Adrenal gland (tissue), 12 donors: Measurements from ENCODE around the gene YTHDC2. TPM values are rescaled to one million over a fixed set of nuclear protein-coding genes. Genes with fewer than 3 reads are reported as not detected.
A peak's percentile ranks its signal among the peaks of the same experiment; 100 is the strongest.

Experiments
- DNase-seq, 7 donors: peaks; one replicate each; pipeline ENCODE4 v3.0.0-alpha.2; 2019 to 2020
- H3K27ac ChIP-seq, 5 donors: fragments of 200-600 bp; sonication (generic) in 4 of 5; 1 replicate in 3 of 5; 2 replicates in 2 of 5; pipeline versions ENCODE4 v1.5.1 to v1.8.0; 2016 to 2020; ENCODE audit warnings: mild to moderate bottlenecking in 1 of 5
- H3K27me3 ChIP-seq: fragments of 200-600 bp; 2 replicates; pipeline ENCODE4 v1.8.0; 2021
- H3K36me3 ChIP-seq, 2 donors: fragments of 200-600 bp; replicated peaks in 1 of 2; 1 replicate in 1 of 2; 2 replicates in 1 of 2; pipeline versions ENCODE4 v1.5.1 to v1.8.0; 2018 to 2022
- H3K4me1 ChIP-seq, 2 donors: fragments of 200-600 bp; replicated peaks in 1 of 2; 1 replicate in 1 of 2; 2 replicates in 1 of 2; pipeline versions ENCODE4 v1.5.1 to v1.8.0; 2018 to 2021
- H3K4me3 ChIP-seq, 4 donors: fragments of 200-600 bp; sonication (generic) in 3 of 4; one replicate each; pipeline ENCODE4 v1.5.1; 2016 to 2018
- H3K9me3 ChIP-seq, 3 donors: fragments of 200-600 bp; sonication (generic) in 1 of 3; replicated peaks in 1 of 3; 1 replicate in 2 of 3; 2 replicates in 1 of 3; pipeline versions ENCODE4 v1.5.1 to v1.8.0; 2016 to 2021
- CTCF ChIP-seq, 6 experiments: fragments of 450-650 bp in 4 of 6; fragments of 200-600 bp in 2 of 6; sonication (generic) in 1 of 6; IDR thresholded peaks; 1 replicate in 5 of 6; 2 replicates in 1 of 6; pipeline versions ENCODE4 v1.5.1 to v1.8.0; 2016 to 2021; ENCODE audit warnings: antibody characterized with exemption in 6 of 6, mild to moderate bottlenecking in 2 of 6, moderate library complexity in 1 of 6
- POLR2A ChIP-seq, 2 donors: fragments of 450-650 bp; IDR thresholded peaks; one replicate each; pipeline ENCODE4 v1.6.1; 2017; ENCODE audit warnings: antibody characterized with exemption in 2 of 2, mild to moderate bottlenecking in 2 of 2, moderate library complexity in 1 of 2
- WGBS, 4 donors: extraction: QIAGEN DNeasy Blood & Tissue Kit in 2 of 4; methylation state at CpG; one replicate each; pipeline versions ENCODE4 v1.1.5 to v1.1.7; 2013 to 2017; 5-methylcytosine and 5-hydroxymethylcytosine counted together
- intact Hi-C, 2 donors: fragments of 100-400 bp; cut with DNase I; formaldehyde crosslinking; loops; one replicate each; pipeline versions ENCODE4 v1.14.1 to v1.15.0; 2022 to 2023
- polyA plus RNA-seq, 3 donors: library from polyadenylated mRNA; stranded (reverse); fragments of 200-250 nt in 2 of 3; fragments of 350-450 nt in 1 of 3; fragmentation: Illumina TruSeq in 1 of 3; extraction: RNeasy Lipid Tissue Mini Kit (QIAGEN cat#74804) in 1 of 3; gene quantifications; one replicate each; pipeline ENCODE4 v1.2.3, GENCODE V29; 2013 to 2014
- total RNA-seq, 9 donors: library from RNA; depleted of rRNA in 4 of 9; stranded (reverse); fragments of >200 nt in 4 of 9; fragments of 120-200 nt in 1 of 9; fragmentation: NEBNext Ultra II Directional in 1 of 9; extraction: Animal tissue kit (Norgen Biotek cat#: 25700) in 1 of 9; gene quantifications; one replicate each; pipeline versions ENCODE4 v1.1.0 to v1.2.4, GENCODE V29; 2013 to 2023
- donor health status: healthy with polysubstance abuse.
- donor health status: Bipolar disorder and iron deficiency.
- donor health status: DM: yes; HTN: yes; CAD: no.
- donor health status: DM: no; HTN: no; CAD: no.
- donor health status: DM: no; HTN: no; CAD: no.
- donor health status: DM: yes; HTN: yes; CAD: no.

YTHDC2 gene
- total and polyA plus RNA-seq, 12 donors = 10.3 to 34.9 (median 23.6) TPM

DNA sequence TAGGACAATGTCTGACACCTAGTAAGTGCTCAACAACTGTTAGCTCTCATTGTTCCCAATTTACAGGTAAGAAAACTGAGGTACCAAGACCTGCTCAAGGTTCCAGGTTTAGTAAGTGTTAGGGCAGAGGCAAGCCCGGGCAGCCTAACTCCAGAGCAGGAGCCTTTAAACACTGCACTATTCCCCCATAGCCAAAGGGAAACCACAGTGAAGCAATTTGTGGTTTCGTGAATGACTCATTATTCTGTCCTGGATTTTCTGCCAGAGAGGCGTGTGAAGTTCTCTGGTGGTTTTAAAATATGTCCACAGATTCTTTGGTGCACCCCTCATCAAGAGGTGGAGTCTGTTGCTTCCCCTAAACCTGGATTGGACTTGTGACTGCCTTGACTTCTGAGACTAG is 24.2 kb upstream of the YTHDC2 start:
- peaks cover 8% of the 10 kb centered on the region for H3K27me3 ChIP-seq
- no peaks in the 10 kb centered on the region for H3K36me3 ChIP-seq
- H3K4me3 ChIP-seq = peak overlapping the region in 1 of 4 donors; percentile 58
- WGBS, 4 donors = 18 to 33% (median 26%) methylated on average over 3 of the region's 3 CpGs
- intact Hi-C loops = no loop called here
- H3K9me3 ChIP-seq = no peaks in the 10 kb centered on the region
- peak in 4 of 7 donors; percentile 33 to 57 (median 54) for DNase-seq
- peaks cover 0 to 12% of the 10 kb centered on the region in 2 donors for H3K4me1 ChIP-seq
- TF ChIP-seq POLR2A (IDR thresholded peaks at IDR 0.05) = no peak
- TF ChIP-seq CTCF (IDR thresholded peaks at IDR 0.05) = no peak
- H3K27ac ChIP-seq = peak overlapping the region in 1 of 5 donors; percentile 52

DNA sequence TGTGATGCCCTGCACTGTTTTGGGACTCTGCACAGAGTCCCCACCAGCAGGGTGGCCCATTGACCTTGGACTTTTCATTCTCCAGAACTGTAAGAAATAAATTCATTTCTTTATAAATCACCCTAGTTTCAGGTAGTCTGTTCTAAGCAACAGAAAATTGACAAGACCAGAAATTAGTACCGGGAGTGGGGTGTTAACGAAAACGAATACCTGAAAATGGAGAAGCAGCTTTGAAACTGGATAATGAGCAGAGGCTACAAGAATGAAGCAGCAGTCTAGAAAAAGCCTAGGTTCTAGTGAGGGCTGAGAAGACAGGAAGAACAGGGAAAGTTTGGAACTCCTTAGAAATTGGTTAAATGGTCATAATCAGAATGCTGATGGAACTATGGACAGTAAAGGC is 23.2 kb upstream of the YTHDC2 start:
- 97 to 99% (median 99%) methylated on average over 3 of the region's 3 CpGs for WGBS, 4 donors
- peaks cover 0 to 12% of the 10 kb centered on the region in 2 donors for H3K4me1 ChIP-seq
- peaks cover 8% of the 10 kb centered on the region for H3K27me3 ChIP-seq
- no peak for TF ChIP-seq CTCF (IDR thresholded peaks at IDR 0.05)
- no peak for TF ChIP-seq POLR2A (IDR thresholded peaks at IDR 0.05)
- H3K4me3 ChIP-seq = no peak overlapping the region
- no peaks in the 10 kb centered on the region for H3K9me3 ChIP-seq
- no peak overlapping the region for H3K27ac ChIP-seq
- no peak for DNase-seq
- intact Hi-C loops = no loop called here
- H3K36me3 ChIP-seq = no peaks in the 10 kb centered on the region

DNA sequence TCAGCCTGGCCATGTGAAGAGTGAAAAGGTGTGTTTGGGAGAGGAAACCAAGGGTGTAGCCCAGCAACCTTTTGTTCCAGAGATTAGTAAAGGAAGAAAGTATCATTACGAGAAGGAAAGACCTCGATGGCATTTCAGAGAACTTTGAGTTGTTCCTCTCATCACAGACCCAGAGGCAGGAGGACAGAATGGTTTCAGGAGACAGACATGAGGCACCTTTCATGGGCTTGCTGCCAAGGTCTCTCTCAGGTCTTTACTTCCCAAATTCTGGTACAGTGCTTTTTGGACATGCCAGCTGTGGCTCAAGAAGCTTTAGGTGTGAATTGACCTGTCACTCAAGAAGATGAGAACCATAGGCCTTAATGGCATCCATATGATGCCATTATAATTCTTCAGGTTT is 22.5 kb upstream of the YTHDC2 start:
- intact Hi-C loops = no loop called here

GRCh38 chr5:113493446-113493845 is 20.0 kb upstream of the YTHDC2 start:
- 82 to 96% (median 88%) methylated on average over 1 of the region's 1 CpG for WGBS, 4 donors
- Histone ChIP-seq H3K9me3 (no peaks in the 10 kb centered on the region), H3K4me3 (no peak overlapping the region), H3K36me3 (no peaks in the 10 kb centered on the region), H3K27ac (no peak overlapping the region), H3K4me1 (peaks cover 0 to 5% of the 10 kb centered on the region in 2 donors), H3K27me3 (peaks cover 8% of the 10 kb centered on the region)
- DNase-seq = no peak
- intact Hi-C loops = no loop called here
- TF ChIP-seq POLR2A (IDR thresholded peaks at IDR 0.05) (no peak), CTCF (IDR thresholded peaks at IDR 0.05) (no peak)

More for the DNA sequence above, 22.5 kb upstream of the YTHDC2 start:
- no peaks in the 10 kb centered on the region for H3K36me3 ChIP-seq
- DNase-seq = no peak
- peaks cover 8% of the 10 kb centered on the region for H3K27me3 ChIP-seq
- no peak overlapping the region for H3K27ac ChIP-seq
- no peak for TF ChIP-seq CTCF (IDR thresholded peaks at IDR 0.05)
- no peak for TF ChIP-seq POLR2A (IDR thresholded peaks at IDR 0.05)
- WGBS, 4 donors = 83 to 90% (median 88%) methylated on average over 2 of the region's 2 CpGs
- H3K4me3 ChIP-seq = no peak overlapping the region
- no peaks in the 10 kb centered on the region for H3K9me3 ChIP-seq
- peaks cover 0 to 12% of the 10 kb centered on the region in 2 donors for H3K4me1 ChIP-seq
